Astrocyte of the cerebellum (primary cell): ENCODE data around the gene OAS2.

ENCODE experiments used
- DNase-seq: peaks from one replicate; pipeline ENCODE4 v3.0.0-alpha.2; 2011; ENCODE audit warnings: low read depth
- H3K4me3 ChIP-seq: 2 replicates; pipeline ENCODE4 v1.5.1; 2011; ENCODE audit warnings: mild to moderate bottlenecking, low read depth, low read length, moderate library complexity
- CTCF ChIP-seq: IDR thresholded peaks from 2 replicates; pipeline ENCODE4 v1.5.1; 2012; ENCODE audit warnings: low read length, low read depth, moderate library complexity, mild to moderate bottlenecking; ENCODE audit errors: missing control alignments
- in situ Hi-C: cut with HindIII; loops from 2 replicates; pipeline ENCODE4 v1.10.0; 2017; ENCODE audit warnings: low sequenced_read_pairs

OAS2 gene

DNA sequence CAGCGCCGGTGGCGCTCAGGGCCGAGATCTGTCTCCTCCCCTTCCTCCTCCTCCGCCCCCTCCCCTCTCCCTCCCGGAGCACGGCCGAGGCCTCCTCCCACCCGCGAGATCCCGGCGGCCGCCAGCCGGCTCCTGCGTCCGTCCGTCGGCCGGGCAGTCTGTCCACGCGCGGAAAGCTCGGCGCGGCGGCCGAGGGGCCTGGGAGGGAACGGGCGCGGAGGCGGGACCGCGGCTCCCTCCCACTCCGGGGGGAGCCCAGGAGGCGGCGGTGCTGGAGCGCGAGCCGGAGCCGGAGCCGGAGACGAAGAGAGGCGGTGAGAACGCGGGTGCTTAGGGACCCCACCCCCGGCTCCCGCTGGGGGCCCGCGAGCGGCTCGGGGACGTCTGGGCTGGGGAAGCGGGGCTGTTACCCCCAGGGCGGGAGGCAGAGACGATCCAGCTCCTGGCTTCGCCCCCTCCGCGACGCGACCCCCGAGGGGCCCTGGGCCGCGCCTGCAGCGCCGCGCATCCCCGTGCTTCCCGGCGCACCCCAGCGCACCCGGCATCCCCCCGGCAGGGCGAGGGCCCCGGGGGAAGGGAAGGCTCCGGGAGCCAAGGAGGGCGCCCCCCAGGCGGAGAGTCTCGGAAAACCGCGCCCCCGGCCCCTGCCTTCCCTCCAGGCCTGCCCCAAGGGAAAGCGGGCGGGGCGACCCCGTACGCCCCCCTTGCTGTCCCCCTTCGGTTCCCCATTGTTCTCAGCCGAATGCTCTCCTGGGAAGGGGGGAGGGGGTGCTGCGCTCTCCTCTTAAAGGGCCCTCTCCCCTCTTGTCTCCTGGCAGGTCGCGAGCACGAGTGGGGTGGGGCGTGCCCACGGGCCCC is 78.5 kb downstream of the OAS2 start, which contains the start of gene DTX1:
Gene DTX1 (plus strand): TSS at position 100 of the 858 bp plus-strand sequence. CDS start 1,463 bp downstream, outside the sequence.
- peak within 1 kb of the TSS; percentile 35 for H3K4me3 ChIP-seq
- TF ChIP-seq CTCF = no peak
- no peak for DNase-seq
- in situ Hi-C loops = loop anchor here (25.0 kb wide), 1 partner anchor 105 kb away; no protein-coding TSS in a partner anchor

- no peak for DNase-seq
- in situ Hi-C loops = loop anchor here (25.0 kb wide), 1 partner anchor 104 kb away; no protein-coding TSS in a partner anchor
- H3K4me3 ChIP-seq = no peak overlapping the region
- TF ChIP-seq CTCF = no peak
Observed at GRCh38 chr12:113057565-113058485, 79.5 kb downstream of the OAS2 start.

DNA sequence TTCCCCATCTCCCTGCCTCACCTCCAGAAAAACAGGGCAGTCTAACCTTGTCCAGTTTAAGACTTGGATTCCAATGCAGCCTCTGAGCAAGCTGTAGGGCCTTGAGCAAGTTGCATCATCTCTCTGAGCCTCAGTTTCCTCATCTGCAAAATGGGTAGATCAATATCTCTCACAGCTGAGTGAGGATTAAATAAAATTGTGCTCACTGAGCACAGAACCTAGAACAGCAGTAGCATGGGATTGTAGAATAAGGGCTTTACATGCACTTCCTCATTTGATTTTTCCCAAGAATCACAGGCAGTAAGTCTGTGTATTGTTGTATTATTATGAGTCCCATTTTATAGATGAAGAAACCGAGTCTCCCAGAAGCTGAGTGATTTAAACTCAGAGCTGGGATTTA is 80.2 kb downstream of the OAS2 start:
- in situ Hi-C loops = loop anchor here (25.0 kb wide), 1 partner anchor 104 kb away; no protein-coding TSS in a partner anchor
- no peak for DNase-seq
- no peak for TF ChIP-seq CTCF
- H3K4me3 ChIP-seq = no peak overlapping the region

- no peak for TF ChIP-seq CTCF
- in situ Hi-C loops = loop anchor here (25.0 kb wide), 1 partner anchor 103 kb away; no protein-coding TSS in a partner anchor
- no peak for DNase-seq
- H3K4me3 ChIP-seq = no peak overlapping the region
Observed at GRCh38 chr12:113059071-113059595, 80.8 kb downstream of the OAS2 start.

DNA sequence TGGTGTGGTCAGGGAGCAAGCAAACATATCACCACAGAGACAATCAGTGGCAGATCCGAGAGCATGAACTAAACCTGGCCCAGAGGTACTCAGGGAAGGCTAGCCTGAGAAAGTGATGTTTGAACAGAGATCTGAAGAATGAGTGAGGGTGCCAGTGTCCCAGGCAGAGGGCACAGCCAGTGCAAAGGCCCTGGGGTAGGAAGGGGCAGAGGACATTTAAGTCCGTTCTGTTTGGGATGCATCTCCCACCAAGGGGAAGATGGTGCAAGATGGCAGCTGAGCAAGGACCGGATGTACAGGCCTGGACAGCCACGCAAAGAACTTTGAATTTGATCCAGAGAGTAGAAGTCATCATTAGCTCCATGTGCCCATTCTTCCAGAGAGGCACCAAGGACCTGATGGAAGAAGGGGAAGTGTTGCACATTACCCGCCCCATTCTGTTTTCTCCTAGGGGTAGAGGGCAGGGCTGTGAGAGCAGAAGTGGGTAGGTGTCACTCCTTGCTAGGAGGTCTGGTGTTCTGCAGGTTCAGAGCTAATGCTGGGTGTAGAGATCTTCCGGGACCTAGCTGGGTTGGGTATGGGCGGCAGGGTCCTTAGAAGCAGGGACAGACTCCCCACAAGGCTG is 82.1 kb downstream of the OAS2 start:
- no peak for DNase-seq
- no peak for TF ChIP-seq CTCF
- in situ Hi-C loops = loop anchor here (25.0 kb wide), 1 partner anchor 102 kb away; no protein-coding TSS in a partner anchor
- no peak overlapping the region for H3K4me3 ChIP-seq
